ENCODE measurements around the gene ARHGAP8. TPM values are rescaled to one million over a fixed set of nuclear protein-coding genes. Genes with fewer than 3 reads are reported as not detected.

Gene ARHGAP8
- total RNA-seq = not detected in 2 replicates

DNA sequence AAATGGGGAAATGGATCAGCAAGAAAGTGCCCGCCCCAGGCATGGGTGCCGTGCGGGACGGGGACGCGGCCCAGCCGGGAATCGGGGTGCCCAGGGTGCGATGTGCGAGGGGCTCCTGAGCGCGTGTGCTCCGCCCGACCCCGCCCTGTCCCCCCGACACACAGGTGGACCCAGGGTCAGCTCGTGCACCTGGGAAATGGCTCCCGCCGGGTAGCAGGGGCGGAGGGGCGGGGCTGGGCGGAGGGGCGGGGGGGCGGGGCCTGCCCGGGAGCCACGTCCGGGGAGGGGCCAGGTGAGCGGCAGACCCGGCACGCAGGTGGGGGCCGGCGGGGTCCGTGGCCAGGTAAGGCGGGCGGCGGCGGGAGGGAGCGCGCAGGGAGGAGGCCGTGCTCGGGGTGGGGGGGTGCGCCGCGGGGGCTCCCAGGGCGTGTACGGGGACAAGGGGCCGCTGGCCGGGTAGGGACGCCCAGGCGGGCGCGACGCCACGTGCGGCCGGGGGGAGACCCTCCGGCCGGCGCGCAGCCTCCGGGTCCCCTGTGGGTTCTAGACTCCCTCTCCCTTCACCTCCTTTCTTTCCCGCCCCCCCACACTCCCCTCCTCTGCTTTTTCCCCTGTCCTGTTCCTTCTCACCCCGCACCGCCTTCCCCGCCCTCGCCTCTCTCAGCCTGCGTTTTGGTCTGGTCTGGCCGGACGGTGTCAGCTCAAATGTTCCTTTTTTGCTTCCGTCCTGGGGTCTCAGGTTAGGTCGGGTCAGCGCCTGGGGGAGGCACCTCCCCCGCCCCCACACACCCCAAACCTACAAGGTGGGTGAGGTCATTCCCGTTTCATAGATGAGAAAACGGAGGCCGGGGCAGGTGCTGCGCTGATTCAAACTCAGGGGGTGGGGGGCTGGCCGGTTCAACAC is at the start of gene ARHGAP8:
TSS of gene ARHGAP8 (plus strand) at position 291 of the 904 bp plus-strand sequence. CDS start 33,953 bp downstream, outside the sequence.

Other genes with a start within 250 kb of the ARHGAP8 start
- gene PRR5, start 50.4 kb upstream of the ARHGAP8 start, total RNA-seq = 1.1 and 1.6 TPM in 2 replicates

Data from mammary microvascular endothelial cell (primary cell).